Adrenal gland (tissue), 5 donors: ENCODE measurements around the gene GMPPA.

Source experiments
- POLR2A ChIP-seq, 2 donors: fragments of 450-650 bp; IDR thresholded peaks; one replicate each; pipeline ENCODE4 v1.6.1; 2017; ENCODE audit warnings: antibody characterized with exemption in 2 of 2, mild to moderate bottlenecking in 2 of 2, moderate library complexity in 1 of 2
- TF ChIP-seq, protein P1 (sequence below), 6 experiments: fragments of 450-650 bp in 4 of 6; fragments of 200-600 bp in 2 of 6; sonication (generic) in 1 of 6; IDR thresholded peaks; 1 replicate in 5 of 6; 2 replicates in 1 of 6; pipeline versions ENCODE4 v1.5.1 to v1.8.0; 2016 to 2021; ENCODE audit warnings: antibody characterized with exemption in 6 of 6, mild to moderate bottlenecking in 2 of 6, moderate library complexity in 1 of 6
- donor health status: DM: no; HTN: no; CAD: no.

DNA sequence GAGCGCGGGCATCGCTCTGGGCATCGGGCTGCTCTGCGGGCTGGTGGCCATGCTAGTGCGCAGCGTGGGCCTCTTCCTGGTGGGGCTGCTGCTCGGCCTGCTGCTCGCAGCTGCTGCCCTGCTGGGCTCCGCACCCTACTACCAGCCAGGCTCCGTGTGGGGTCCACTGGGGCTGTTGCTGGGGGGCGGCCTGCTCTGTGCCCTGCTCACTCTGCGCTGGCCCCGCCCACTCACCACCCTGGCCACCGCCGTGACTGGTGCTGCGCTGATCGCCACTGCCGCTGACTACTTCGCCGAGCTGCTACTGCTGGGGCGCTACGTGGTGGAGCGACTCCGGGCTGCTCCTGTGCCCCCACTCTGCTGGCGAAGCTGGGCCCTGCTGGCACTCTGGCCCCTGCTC is 48.9 kb downstream of the GMPPA start:
- TF ChIP-seq, protein P1, sequence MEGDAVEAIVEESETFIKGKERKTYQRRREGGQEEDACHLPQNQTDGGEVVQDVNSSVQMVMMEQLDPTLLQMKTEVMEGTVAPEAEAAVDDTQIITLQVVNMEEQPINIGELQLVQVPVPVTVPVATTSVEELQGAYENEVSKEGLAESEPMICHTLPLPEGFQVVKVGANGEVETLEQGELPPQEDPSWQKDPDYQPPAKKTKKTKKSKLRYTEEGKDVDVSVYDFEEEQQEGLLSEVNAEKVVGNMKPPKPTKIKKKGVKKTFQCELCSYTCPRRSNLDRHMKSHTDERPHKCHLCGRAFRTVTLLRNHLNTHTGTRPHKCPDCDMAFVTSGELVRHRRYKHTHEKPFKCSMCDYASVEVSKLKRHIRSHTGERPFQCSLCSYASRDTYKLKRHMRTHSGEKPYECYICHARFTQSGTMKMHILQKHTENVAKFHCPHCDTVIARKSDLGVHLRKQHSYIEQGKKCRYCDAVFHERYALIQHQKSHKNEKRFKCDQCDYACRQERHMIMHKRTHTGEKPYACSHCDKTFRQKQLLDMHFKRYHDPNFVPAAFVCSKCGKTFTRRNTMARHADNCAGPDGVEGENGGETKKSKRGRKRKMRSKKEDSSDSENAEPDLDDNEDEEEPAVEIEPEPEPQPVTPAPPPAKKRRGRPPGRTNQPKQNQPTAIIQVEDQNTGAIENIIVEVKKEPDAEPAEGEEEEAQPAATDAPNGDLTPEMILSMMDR (IDR thresholded peaks at IDR 0.05): no peak
- TF ChIP-seq POLR2A (IDR thresholded peaks at IDR 0.05): no peak
